GM12878 (cell line): ENCODE measurements around the gene RHOF. TPM values are rescaled to one million over a fixed set of nuclear protein-coding genes. Genes with fewer than 3 reads are reported as not detected.

Source experiments
- ATAC-seq: fragments of 200-7000 bp; cut with Tn5 transposase; 3 replicates; pipeline ENCODE4 v1.9.1; 2020; ENCODE audit warnings: mild to moderate bottlenecking, moderate library complexity
- BruUV-seq: library from RNA; stranded (reverse); fragments of 400-500 nt; replicated peaks from 2 replicates; lab custom pipeline; 2021; lab: Mats Ljungman, UMichigan
- CTCF ChIA-PET: fragments of 300-600 bp; sonication (Branson Sonifier 250); formaldehyde crosslinking; extraction: SDS; loops from one replicate; lab custom pipeline; 2021; ENCODE audit warnings: inconsistent platforms; lab: Yijun Ruan, JAX
- POLR2A ChIA-PET: fragments of 350-600 bp; formaldehyde crosslinking; extraction: SDS; loops from one replicate; lab custom pipeline; 2021; ENCODE audit warnings: inconsistent platforms; lab: Charles Lee
- RAD21 ChIA-PET: fragments of 300-600 bp; sonication (Branson Sonifier 250); formaldehyde crosslinking; loops from one replicate; lab custom pipeline; 2023; ENCODE audit warnings: antibody characterized with exemption; ENCODE audit not compliant: unreplicated experiment; lab: Charles Lee
- SMC1A ChIA-PET: fragments of 300-600 bp; sonication (Branson Sonifier 250); formaldehyde crosslinking; loops from one replicate; lab custom pipeline; 2023; ENCODE audit not compliant: unreplicated experiment, uncharacterized antibody; lab: Charles Lee
- DNase-seq: peaks from one replicate; pipeline ENCODE4 v3.0.0-alpha.2; 2011; ENCODE audit warnings: low read depth, low spot score
- FAIRE-seq: peaks from 3 replicates; lab custom pipeline; 2011; peaks lifted over from hg19 to GRCh38; lab: Jason Lieb, UNC
- H2AFZ ChIP-seq: 2 replicates; pipeline ENCODE4 v1.6.0; 2011; ENCODE audit warnings: low read depth, low read length, control low read depth; ENCODE audit not compliant: control insufficient read depth
- H3K27ac ChIP-seq: 2 replicates; pipeline ENCODE4 v1.5.1; 2011; ENCODE audit warnings: control low read depth; ENCODE audit not compliant: control insufficient read depth, insufficient read depth
- H3K27me3 ChIP-seq, 2 experiments: replicated peaks in 1 of 2; 2 replicates each; pipeline versions ENCODE4 v1.6.0 to v1.6.1; 2011; ENCODE audit warnings: low read length in 1 of 2; ENCODE audit not compliant: control insufficient read depth in 2 of 2, insufficient read depth in 2 of 2
- H3K36me3 ChIP-seq, 2 experiments: 2 replicates each; pipeline ENCODE4 v1.5.1; 2011; ENCODE audit warnings: low read length in 1 of 2; ENCODE audit not compliant: control insufficient read depth in 2 of 2, insufficient read depth in 2 of 2
- H3K4me1 ChIP-seq: 2 replicates; pipeline ENCODE4 v1.6.1; 2011; ENCODE audit warnings: mild to moderate bottlenecking, low read length, moderate library complexity, mixed read lengths; ENCODE audit not compliant: control insufficient read depth, insufficient read depth
- H3K4me2 ChIP-seq: 2 replicates; pipeline ENCODE4 v1.6.0; 2011; ENCODE audit warnings: control low read depth; ENCODE audit not compliant: control insufficient read depth, insufficient read depth
- H3K4me3 ChIP-seq: fragments of 200-600 bp; sonication (generic); 2 replicates; pipeline ENCODE4 v1.5.1; 2016
- H3K79me2 ChIP-seq: 2 replicates; pipeline ENCODE4 v1.6.0; 2011; ENCODE audit warnings: low read length; ENCODE audit not compliant: control insufficient read depth, insufficient read depth
- H3K9ac ChIP-seq: 2 replicates; pipeline ENCODE4 v1.8.0; 2011; ENCODE audit warnings: low read length, control low read depth, mixed read lengths; ENCODE audit not compliant: control insufficient read depth, insufficient read depth
- H3K9me3 ChIP-seq: replicated peaks from 3 replicates; pipeline ENCODE4 v1.5.1; 2011; ENCODE audit warnings: mild to moderate bottlenecking, low read length; ENCODE audit not compliant: control insufficient read depth, insufficient read depth
- H4K20me1 ChIP-seq: 2 replicates; pipeline ENCODE4 v1.6.0; 2011; ENCODE audit not compliant: control insufficient read depth, insufficient read depth
- BMI1 ChIP-seq: fragments of 450-650 bp; IDR thresholded peaks from 2 replicates; pipeline ENCODE4 v1.6.1; 2016; ENCODE audit warnings: mild to moderate bottlenecking, moderate library complexity, borderline replicate concordance
- MEF2A ChIP-seq: IDR thresholded peaks from 2 replicates; pipeline ENCODE4 v1.6.1; 2011; ENCODE audit warnings: low read depth, mild to moderate bottlenecking, low read length, moderate library complexity; ENCODE audit not compliant: insufficient read depth
- MLLT1 ChIP-seq: fragments of 450-650 bp; IDR thresholded peaks from 2 replicates; pipeline ENCODE4 v1.6.1; 2016; ENCODE audit warnings: mild to moderate bottlenecking
- POU2F2 ChIP-seq: IDR thresholded peaks from 3 replicates; pipeline ENCODE4 v1.6.1; 2011; ENCODE audit warnings: low read depth, mild to moderate bottlenecking, low read length, borderline replicate concordance
- RELB ChIP-seq: fragments of 450-650 bp; IDR thresholded peaks from 2 replicates; pipeline ENCODE4 v1.6.1; 2017; ENCODE audit warnings: low read depth, mild to moderate bottlenecking, moderate library complexity
- TCF12 ChIP-seq: IDR thresholded peaks from 2 replicates; pipeline ENCODE4 v1.6.1; 2011; ENCODE audit warnings: low read depth, mild to moderate bottlenecking, low read length
- ZBTB40 ChIP-seq: fragments of 450-650 bp; IDR thresholded peaks from 2 replicates; pipeline ENCODE4 v1.6.1; 2016; ENCODE audit warnings: mild to moderate bottlenecking, moderate library complexity, borderline replicate concordance
- ZNF687 ChIP-seq: fragments of 450-650 bp; IDR thresholded peaks from 2 replicates; pipeline ENCODE4 v1.6.1; 2017; ENCODE audit warnings: mild to moderate bottlenecking, moderate library complexity
- ZSCAN29 ChIP-seq: fragments of 450-650 bp; IDR thresholded peaks from 2 replicates; pipeline ENCODE4 v1.6.1; 2017; ENCODE audit warnings: mild to moderate bottlenecking, moderate library complexity
- WGBS: methylation state at CpG from one replicate; pipeline ENCODE4 v1.1.6; 2016; ENCODE audit warnings: low lambda C conversion rate; ENCODE audit not compliant: insufficient replicate concordance, insufficient coverage; ENCODE audit errors: missing lambda C conversion rate; 5-methylcytosine and 5-hydroxymethylcytosine counted together
- in situ Hi-C: fragments of 300-500 bp; cut with MboI; formaldehyde crosslinking; loops from 9 replicates; pipeline ENCODE4 v1.14.3; 2018; ENCODE audit warnings: mixed read lengths
- intact Hi-C: fragments of 100-400 bp; cut with micrococcal nuclease; formaldehyde crosslinking; loops from one replicate; pipeline ENCODE4 v1.14.2; 2022; ENCODE audit not compliant: unreplicated experiment
- polyA plus RNA-seq, 11 experiments: library from polyadenylated mRNA; depleted of rRNA in 4 of 11; unstranded in 6 of 11; stranded (reverse) in 5 of 11; fragments of >200 nt; fragmentation: Nextera tagmentation in 4 of 11; fragmentation: Illumina TruSeq in 1 of 11; extraction: Ambion mirVana in 4 of 11; extraction: Trizol in 1 of 11; gene quantifications; 1 replicate in 1 of 11; 2 replicates in 10 of 11; pipeline versions ENCODE4 v1.2.1 to v1.2.3, GENCODE V29; 2011 to 2016; ENCODE audit warnings: inconsistent platforms in 2 of 11, missing spikeins in 2 of 11, low read depth in 1 of 11
- total RNA-seq, 4 experiments: library from RNA; depleted of rRNA in 3 of 4; stranded (reverse); fragments of >200 nt in 3 of 4; fragmentation: Illumina TruSeq in 1 of 4; extraction: Trizol in 1 of 4; gene quantifications; 2 replicates each; pipeline versions ENCODE4 v1.2.1 to v1.2.3, GENCODE V29; 2013 to 2021

RHOF gene
- total and polyA plus RNA-seq, 10 of the 15 experiments (the other 5 are each of a cell fraction or from before 2014, with no cell fraction given): 6.1 to 78.7 (median 39.7) TPM

- ChIA-PET RAD21 (interaction anchor here (1.3 to 11.7 kb wide), 4 partner anchors 12 to 102 kb away, joined by 3 to 395 read pairs (median 131); partner anchors contain the start of genes SETD1B and TMEM120B), SMC1A (interaction anchor here (0.9 to 10.5 kb wide), 7 partner anchors 11 to 98 kb away, joined by 3 to 226 read pairs (median 39); partner anchors contain the start of gene SETD1B), POLR2A (interaction anchor here (0.6 to 7.9 kb wide), 5 partner anchors 9 to 1361 kb away, joined by 3 to 155 read pairs (median 8); partner anchors contain the start of gene SETD1B), CTCF (interaction anchor here (0.7 to 16.2 kb wide), 6 partner anchors 13 to 105 kb away, joined by 3 to 565 read pairs (median 109); partner anchors contain the start of genes PSMD9, SETD1B and TMEM120B)
- Histone ChIP-seq H4K20me1 (no peaks in the 10 kb centered on the region), H2AFZ (no peak overlapping the region), H3K27ac (peak overlapping the region; percentile 75), H3K27me3 (no peaks in the 10 kb centered on the region), H3K4me2 (peak overlapping the region; percentile 32), H3K4me1 (peaks cover 56% of the 10 kb centered on the region), H3K9me3 (no peaks in the 10 kb centered on the region), H3K79me2 (peaks cover 63% of the 10 kb centered on the region), H3K36me3 (peaks cover 4 to 5% of the 10 kb centered on the region in 2 experiments; a peak in 3 of 4 replicates), H3K9ac (peak overlapping the region; percentile 83), H3K4me3 (peak overlapping the region; percentile 97)
- ATAC-seq (no peak), FAIRE-seq (no peak), DNase-seq (no peak)
- WGBS: 3% methylated on average over 14 of the region's 14 CpGs
- BruUV-seq: TSS peak; percentile 31
- intact Hi-C loops: no loop called here
- in situ Hi-C loops: loop anchor here (5.0 kb wide), 1 partner anchor 100 kb away; no protein-coding TSS in a partner anchor
- no peak for TF ChIP-seq RELB
- 0 out of 2 replicates have a peak, but pooled peaks have one; percentile 10 for TF ChIP-seq TCF12
- no peak for TF ChIP-seq POU2F2
- no peak for TF ChIP-seq ZBTB40
- no peak for TF ChIP-seq BMI1
- TF ChIP-seq ZSCAN29: no peak
- no peak for TF ChIP-seq MEF2A
- TF ChIP-seq ZNF687: 0 out of 2 replicates have a peak, but pooled peaks have one; percentile 6
- TF ChIP-seq MLLT1: no peak
Observed at GRCh38 chr12:121791671-121792551, 1.6 kb downstream of the RHOF start.
